ENCODE measurements around the gene RABGAP1L.
"Not testable (repeated sequence)": the region's sequence is repeated elsewhere in the genome, so short reads cannot be mapped to it uniquely, and the experiment has no call there.

The RABGAP1L gene

DNA sequence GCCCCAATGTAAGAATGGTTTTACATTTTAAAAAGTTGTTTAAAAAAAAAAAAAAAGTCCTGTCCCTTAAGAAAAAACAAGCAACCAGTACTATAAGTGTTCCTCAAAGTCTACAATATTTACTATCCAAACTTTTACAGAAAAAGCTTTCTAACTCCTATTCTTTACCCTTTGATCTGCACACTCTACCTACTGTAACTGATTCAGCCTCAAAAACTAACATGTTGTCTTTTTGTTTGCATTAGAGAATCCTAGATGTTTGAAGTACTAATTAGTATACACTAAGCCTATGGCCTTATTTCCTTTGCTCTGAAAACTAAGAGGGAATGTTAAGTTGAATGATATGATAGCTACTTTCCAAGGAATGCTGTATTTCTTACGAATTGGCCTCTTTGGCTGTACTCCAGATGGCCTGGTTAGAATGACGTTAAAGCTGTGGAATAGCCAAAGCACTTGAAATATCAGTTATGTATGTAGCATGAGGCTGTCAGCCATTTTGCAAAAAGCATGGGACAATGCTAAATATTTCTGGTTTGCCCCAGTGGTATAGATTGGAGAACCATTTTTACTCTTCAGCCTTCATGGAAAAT, 523.2 kb downstream of the RABGAP1L start:
- Histone ChIP-seq H3K36me3 (ENCODE audit: control insufficient read depth, insufficient read depth, low read length) (no peaks in the 10 kb centered on the region; the same call in none of the 2 replicates), H3K27me3 (replicated peaks; ENCODE audit: control insufficient read depth, insufficient read depth, low read length) (no peaks in the 10 kb centered on the region), H3K4me3 (replicated peaks; ENCODE audit: low read depth, low read length) (no peak overlapping the region)
- DNase-seq (ENCODE audit: extremely low read depth, insufficient read length): no peak
- TF ChIP-seq, protein P1, sequence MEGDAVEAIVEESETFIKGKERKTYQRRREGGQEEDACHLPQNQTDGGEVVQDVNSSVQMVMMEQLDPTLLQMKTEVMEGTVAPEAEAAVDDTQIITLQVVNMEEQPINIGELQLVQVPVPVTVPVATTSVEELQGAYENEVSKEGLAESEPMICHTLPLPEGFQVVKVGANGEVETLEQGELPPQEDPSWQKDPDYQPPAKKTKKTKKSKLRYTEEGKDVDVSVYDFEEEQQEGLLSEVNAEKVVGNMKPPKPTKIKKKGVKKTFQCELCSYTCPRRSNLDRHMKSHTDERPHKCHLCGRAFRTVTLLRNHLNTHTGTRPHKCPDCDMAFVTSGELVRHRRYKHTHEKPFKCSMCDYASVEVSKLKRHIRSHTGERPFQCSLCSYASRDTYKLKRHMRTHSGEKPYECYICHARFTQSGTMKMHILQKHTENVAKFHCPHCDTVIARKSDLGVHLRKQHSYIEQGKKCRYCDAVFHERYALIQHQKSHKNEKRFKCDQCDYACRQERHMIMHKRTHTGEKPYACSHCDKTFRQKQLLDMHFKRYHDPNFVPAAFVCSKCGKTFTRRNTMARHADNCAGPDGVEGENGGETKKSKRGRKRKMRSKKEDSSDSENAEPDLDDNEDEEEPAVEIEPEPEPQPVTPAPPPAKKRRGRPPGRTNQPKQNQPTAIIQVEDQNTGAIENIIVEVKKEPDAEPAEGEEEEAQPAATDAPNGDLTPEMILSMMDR (IDR thresholded peaks at IDR 0.05; ENCODE audit: insufficient read depth, low read length, poor library complexity, severe bottlenecking): no peak

DNA sequence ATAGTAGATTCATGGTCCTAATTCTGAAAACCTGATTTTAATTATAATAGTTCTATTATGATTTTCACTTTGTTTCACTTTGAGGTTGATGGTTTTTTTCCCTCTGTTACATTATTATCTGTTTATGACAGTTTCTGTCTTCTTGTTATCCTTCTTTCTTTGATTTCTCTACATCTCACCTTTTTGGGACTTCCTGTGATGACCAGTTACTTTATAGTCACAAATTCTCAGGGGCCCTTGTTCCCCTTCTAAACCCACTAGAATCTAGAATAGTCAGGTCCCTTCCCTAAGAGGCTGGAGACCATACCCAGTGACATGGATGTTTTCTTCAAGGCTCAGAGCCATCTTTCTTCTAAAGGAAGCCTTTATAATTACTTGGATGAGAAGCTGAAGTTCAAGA, 526.9 kb downstream of the RABGAP1L start:
- TF ChIP-seq, protein P1 (IDR thresholded peaks at IDR 0.05; ENCODE audit: insufficient read depth, low read length, poor library complexity, severe bottlenecking): no peak
- no peaks in the 10 kb centered on the region for H3K27me3 ChIP-seq (replicated peaks; ENCODE audit: control insufficient read depth, insufficient read depth, low read length)
- no peak overlapping the region for H3K4me3 ChIP-seq (replicated peaks; ENCODE audit: low read depth, low read length)
- H3K36me3 ChIP-seq (ENCODE audit: control insufficient read depth, insufficient read depth, low read length): no peaks in the 10 kb centered on the region; the same call in none of the 2 replicates
- no peak for DNase-seq (ENCODE audit: extremely low read depth, insufficient read length)

DNA sequence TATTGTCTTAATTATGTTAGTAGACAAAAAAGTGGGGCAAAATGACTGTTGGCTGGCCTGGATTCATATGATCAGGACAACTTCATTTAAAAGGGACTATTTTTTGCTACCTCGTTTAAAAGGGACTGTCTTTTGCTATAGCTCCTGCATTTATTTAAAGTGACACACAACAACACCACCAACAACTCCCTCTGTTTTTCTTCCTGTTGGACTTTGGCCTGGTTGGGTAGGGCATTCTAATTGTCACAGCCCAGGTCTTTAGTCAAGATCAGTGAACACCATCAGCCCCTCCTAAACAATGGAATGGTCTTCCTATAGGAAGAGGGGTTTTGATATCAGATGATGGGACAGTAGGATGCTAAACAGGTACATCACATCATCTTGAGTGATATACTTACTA, 530.2 kb downstream of the RABGAP1L start:
- TF ChIP-seq, protein P1 (IDR thresholded peaks at IDR 0.05; ENCODE audit: insufficient read depth, low read length, poor library complexity, severe bottlenecking): no peak
- no peak overlapping the region for H3K4me3 ChIP-seq (replicated peaks; ENCODE audit: low read depth, low read length)
- no peaks in the 10 kb centered on the region; the same call in none of the 2 replicates for H3K36me3 ChIP-seq (ENCODE audit: control insufficient read depth, insufficient read depth, low read length)
- no peak for DNase-seq (ENCODE audit: extremely low read depth, insufficient read length)
- no peaks in the 10 kb centered on the region for H3K27me3 ChIP-seq (replicated peaks; ENCODE audit: control insufficient read depth, insufficient read depth, low read length)

DNA sequence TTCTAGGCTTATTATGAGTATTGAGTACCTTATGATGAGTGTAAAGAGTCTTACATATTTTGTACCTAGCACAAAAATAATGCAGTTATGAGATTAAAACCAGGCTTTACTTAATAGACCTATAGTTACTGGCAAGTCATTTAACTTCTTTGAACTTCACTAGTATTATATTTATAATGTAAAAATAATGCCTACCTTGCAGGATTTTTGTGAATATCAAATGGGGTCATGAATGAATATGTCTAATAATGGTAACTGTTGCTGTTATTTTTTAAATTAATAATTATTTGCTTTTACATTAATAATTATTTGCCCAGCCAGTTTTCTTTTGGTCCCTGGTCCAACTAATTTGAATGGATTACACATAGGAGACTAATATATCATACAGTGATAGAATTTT, 530.9 kb downstream of the RABGAP1L start:
- H3K36me3 ChIP-seq (ENCODE audit: control insufficient read depth, insufficient read depth, low read length): no peaks in the 10 kb centered on the region; the same call in 1 of the 2 replicates
- H3K27me3 ChIP-seq (replicated peaks; ENCODE audit: control insufficient read depth, insufficient read depth, low read length): no peaks in the 10 kb centered on the region
- no peak overlapping the region for H3K4me3 ChIP-seq (replicated peaks; ENCODE audit: low read depth, low read length)
- TF ChIP-seq, protein P1 (IDR thresholded peaks at IDR 0.05; ENCODE audit: insufficient read depth, low read length, poor library complexity, severe bottlenecking): no peak
- DNase-seq (ENCODE audit: extremely low read depth, insufficient read length): no peak

DNA sequence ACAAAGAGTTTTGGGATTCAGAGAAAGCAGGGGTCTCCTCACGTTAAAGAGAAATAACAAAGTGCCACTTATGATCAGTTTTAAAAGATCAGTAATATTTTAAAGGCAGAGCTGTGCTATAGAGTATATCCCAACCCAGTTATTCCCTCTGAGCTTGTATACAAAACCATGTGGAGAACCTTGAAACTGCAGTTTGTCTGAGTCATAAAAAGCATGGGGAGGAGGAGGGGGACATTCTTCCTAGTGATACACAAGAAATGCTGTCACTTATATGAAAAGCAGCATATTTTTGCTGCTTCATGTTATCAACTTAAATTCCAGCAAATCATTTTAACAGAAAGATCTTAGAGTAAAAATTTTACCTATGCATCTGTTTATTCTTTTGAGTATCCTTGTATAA, 533.0 kb downstream of the RABGAP1L start:
- TF ChIP-seq, protein P1 (IDR thresholded peaks at IDR 0.05; ENCODE audit: insufficient read depth, low read length, poor library complexity, severe bottlenecking): no peak
- H3K27me3 ChIP-seq (replicated peaks; ENCODE audit: control insufficient read depth, insufficient read depth, low read length): no peaks in the 10 kb centered on the region
- H3K36me3 ChIP-seq (ENCODE audit: control insufficient read depth, insufficient read depth, low read length): peaks cover 4% of the 10 kb centered on the region
- H3K4me3 ChIP-seq (replicated peaks; ENCODE audit: low read depth, low read length): no peak overlapping the region
- no peak for DNase-seq (ENCODE audit: extremely low read depth, insufficient read length)

DNA sequence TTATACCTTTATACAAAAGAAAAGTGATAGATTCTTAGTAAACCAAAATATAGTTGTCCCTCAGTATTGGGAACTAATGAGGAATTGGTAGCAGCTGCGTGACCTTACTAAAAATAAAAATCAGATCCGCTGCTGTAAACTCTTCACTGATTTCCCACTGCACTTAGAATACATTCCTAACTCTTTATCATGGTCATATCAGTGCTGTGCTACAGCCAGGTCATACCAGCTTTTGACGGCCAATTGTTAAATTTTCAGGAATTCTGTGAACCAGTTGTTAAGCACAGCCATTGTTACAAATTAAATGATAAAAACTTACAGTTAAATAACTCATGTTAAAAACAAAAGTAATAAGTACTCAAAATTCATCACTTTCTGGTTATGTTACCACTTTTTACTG, 533.8 kb downstream of the RABGAP1L start:
- H3K4me3 ChIP-seq (replicated peaks; ENCODE audit: low read depth, low read length): no peak overlapping the region
- peaks cover 4% of the 10 kb centered on the region for H3K36me3 ChIP-seq (ENCODE audit: control insufficient read depth, insufficient read depth, low read length)
- TF ChIP-seq, protein P1 (IDR thresholded peaks at IDR 0.05; ENCODE audit: insufficient read depth, low read length, poor library complexity, severe bottlenecking): no peak
- no peak for DNase-seq (ENCODE audit: extremely low read depth, insufficient read length)
- H3K27me3 ChIP-seq (replicated peaks; ENCODE audit: control insufficient read depth, insufficient read depth, low read length): no peaks in the 10 kb centered on the region

DNA sequence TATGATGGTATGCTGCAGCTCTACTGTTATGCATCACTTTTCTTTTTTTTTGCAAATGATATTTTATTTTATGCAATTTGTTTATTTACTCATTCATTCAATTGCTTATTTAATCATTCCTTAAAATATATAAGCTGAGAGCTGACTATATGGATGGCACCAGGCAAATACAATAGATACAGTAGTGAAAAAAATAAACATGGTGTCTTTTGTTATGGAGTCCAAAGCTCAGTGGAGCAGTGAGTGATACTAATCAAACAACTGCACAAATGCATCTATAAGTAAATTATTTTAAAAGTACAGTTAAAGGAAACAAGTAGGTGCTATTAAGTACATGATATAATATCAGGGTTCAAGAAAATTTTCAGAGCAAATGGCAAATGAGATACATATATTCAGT, 534.2 kb downstream of the RABGAP1L start:
- H3K27me3 ChIP-seq (replicated peaks; ENCODE audit: control insufficient read depth, insufficient read depth, low read length); DNase-seq (ENCODE audit: extremely low read depth, insufficient read length); H3K36me3 ChIP-seq (ENCODE audit: control insufficient read depth, insufficient read depth, low read length); H3K4me3 ChIP-seq (replicated peaks; ENCODE audit: low read depth, low read length): not testable (repeated sequence)

Data from GM06990 (cell line).